Measurements from ENCODE around the gene FAM43A. TPM values are rescaled to one million over a fixed set of nuclear protein-coding genes. Genes with fewer than 3 reads are reported as not detected.

FAM43A gene
- total RNA-seq, 2 experiments from 2014 or later = 3.3 to 3.9 TPM

DNA sequence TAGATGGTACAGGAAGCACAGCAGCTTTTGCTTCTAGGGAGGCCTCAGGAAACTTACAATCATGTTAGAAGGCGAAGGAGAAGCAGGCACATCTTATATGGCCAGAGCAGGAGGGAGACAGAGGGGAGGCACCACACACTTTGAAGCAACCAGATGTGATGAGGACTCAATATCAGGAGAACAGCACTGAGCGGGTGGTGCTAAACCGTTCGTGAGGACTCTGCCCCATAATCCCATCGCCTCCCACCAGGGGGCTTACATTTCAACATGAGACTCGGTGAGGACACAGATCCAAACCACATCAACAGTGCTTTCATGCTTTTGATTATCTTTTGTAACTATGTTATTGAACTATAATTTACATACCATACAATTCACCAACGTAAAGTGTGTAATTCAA, 44.9 kb upstream of the FAM43A start:
- H3K4me1 Mint-ChIP-seq (ENCODE audit: low read depth) = peaks cover 6% of the 10 kb centered on the region
- H3K9me3 Mint-ChIP-seq = no peaks in the 10 kb centered on the region
- TF ChIP-seq, protein P1, sequence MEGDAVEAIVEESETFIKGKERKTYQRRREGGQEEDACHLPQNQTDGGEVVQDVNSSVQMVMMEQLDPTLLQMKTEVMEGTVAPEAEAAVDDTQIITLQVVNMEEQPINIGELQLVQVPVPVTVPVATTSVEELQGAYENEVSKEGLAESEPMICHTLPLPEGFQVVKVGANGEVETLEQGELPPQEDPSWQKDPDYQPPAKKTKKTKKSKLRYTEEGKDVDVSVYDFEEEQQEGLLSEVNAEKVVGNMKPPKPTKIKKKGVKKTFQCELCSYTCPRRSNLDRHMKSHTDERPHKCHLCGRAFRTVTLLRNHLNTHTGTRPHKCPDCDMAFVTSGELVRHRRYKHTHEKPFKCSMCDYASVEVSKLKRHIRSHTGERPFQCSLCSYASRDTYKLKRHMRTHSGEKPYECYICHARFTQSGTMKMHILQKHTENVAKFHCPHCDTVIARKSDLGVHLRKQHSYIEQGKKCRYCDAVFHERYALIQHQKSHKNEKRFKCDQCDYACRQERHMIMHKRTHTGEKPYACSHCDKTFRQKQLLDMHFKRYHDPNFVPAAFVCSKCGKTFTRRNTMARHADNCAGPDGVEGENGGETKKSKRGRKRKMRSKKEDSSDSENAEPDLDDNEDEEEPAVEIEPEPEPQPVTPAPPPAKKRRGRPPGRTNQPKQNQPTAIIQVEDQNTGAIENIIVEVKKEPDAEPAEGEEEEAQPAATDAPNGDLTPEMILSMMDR (IDR thresholded peaks at IDR 0.05) = peak; percentile 57
- POLR2A ChIA-PET = no interaction called here
- peaks cover 38% of the 10 kb centered on the region for H3K36me3 Mint-ChIP-seq (ENCODE audit: low read depth)
- ATAC-seq = peak; percentile 86
- no peaks in the 10 kb centered on the region for H3K27me3 Mint-ChIP-seq
- intact Hi-C loops (cut with micrococcal nuclease) = no loop called here
- CTCF ChIA-PET = interaction anchor here (1.2 to 1.7 kb wide), 2 partner anchors 20 to 42 kb away, joined by 4 to 5 read pairs; no protein-coding TSS in a partner anchor
- no peak overlapping the region for H3K27ac Mint-ChIP-seq
- peak; percentile 61 for DNase-seq
- no peak overlapping the region for H3K4me3 Mint-ChIP-seq

DNA sequence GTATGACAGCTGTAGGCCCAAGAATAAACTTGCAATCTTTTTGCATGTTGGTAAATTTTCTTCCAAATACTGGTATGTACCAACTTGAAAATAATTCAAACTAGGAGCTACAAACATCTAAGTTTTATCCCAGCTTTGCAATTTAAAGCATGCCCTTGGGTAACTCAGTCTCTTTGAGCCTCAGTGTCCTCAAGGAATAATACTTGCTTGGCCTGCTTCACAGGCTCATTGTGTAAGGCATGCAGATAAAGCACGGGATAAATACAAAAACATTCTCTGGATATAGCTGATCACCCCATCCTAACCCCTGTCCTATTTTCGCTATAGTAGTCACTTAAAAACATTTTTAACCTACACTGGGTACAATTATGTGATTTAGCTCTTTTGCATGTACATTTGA, 42.9 kb upstream of the FAM43A start:
- intact Hi-C loops (cut with micrococcal nuclease) = no loop called here
- DNase-seq (no peak), ATAC-seq (no peak)
- TF ChIP-seq, protein P1 (IDR thresholded peaks at IDR 0.05) = no peak
- H3K27me3 Mint-ChIP-seq = no peaks in the 10 kb centered on the region
- H3K9me3 Mint-ChIP-seq = no peaks in the 10 kb centered on the region
- H3K4me1 Mint-ChIP-seq (ENCODE audit: low read depth) = peaks cover 6% of the 10 kb centered on the region
- CTCF ChIA-PET = interaction anchor here (0.8 to 1.6 kb wide), 5 partner anchors 9 to 76 kb away, joined by 3 to 8 read pairs (median 5); partner anchors contain the start of genes LSG1 and TMEM44
- POLR2A ChIA-PET = interaction anchor here (0.6 to 1.8 kb wide), 2 partner anchors 10 to 257 kb away, joined by 3 to 5 read pairs; no protein-coding TSS in a partner anchor
- H3K36me3 Mint-ChIP-seq (ENCODE audit: low read depth) = peaks cover 45% of the 10 kb centered on the region
- no peak overlapping the region for H3K27ac Mint-ChIP-seq
- H3K4me3 Mint-ChIP-seq = no peak overlapping the region

DNA sequence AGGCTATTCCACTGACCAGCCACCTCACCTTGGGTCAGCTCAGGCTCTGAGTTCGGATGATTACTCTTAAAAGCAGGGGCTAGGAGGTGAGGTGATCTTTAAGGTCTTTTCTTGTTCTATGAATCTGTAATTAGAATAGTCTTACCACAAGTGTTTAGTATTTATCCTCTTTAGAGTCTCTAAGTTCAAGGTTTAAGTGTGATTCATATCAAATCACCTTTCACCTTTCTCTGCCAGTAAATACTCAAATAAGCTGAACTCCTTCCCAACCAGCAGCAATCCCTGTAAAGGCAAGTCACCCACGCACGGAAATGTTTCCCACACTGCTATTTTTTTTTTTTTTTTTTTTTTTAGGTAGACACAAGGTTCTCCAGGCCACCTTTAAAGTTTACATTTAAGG, 37.9 kb upstream of the FAM43A start:
- DNase-seq = no peak
- TF ChIP-seq, protein P1 (IDR thresholded peaks at IDR 0.05) = no peak
- intact Hi-C loops (cut with micrococcal nuclease) = no loop called here
- Mint-ChIP-seq H3K27me3 (no peaks in the 10 kb centered on the region), H3K4me1 (ENCODE audit: low read depth) (no peaks in the 10 kb centered on the region), H3K27ac (no peak overlapping the region), H3K4me3 (no peak overlapping the region), H3K36me3 (ENCODE audit: low read depth) (peaks cover 55% of the 10 kb centered on the region), H3K9me3 (no peaks in the 10 kb centered on the region)
- no peak for ATAC-seq
- ChIA-PET POLR2A (interaction anchor here (0.6 kb wide), 1 partner anchor 24 kb away, joined by 3 read pairs; the partner anchor contains the start of gene LSG1), CTCF (interaction anchor here (1.2 to 1.5 kb wide), 5 partner anchors 9 to 304 kb away, joined by 3 to 7 read pairs (median 3); partner anchors contain the start of gene LSG1)

DNA sequence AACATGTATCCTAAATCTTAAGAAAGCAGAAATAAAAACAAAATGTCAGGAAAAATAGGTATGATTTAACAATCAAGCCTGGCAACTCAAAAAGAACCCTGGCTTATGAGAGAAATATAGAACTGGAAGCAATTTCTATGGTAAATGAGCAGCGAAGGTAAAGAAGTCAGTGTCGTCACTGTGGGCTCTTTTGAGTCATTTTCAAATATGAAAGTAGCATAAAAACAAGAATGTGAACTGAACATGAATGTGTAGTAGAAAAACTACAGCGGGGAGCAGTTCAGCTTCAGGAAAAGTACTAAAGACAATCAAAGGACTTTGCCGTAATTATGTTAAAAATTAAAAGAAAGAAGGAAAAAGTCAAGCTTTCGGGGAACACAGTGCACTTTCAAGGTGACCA, 31.2 kb upstream of the FAM43A start:
- H3K4me1 Mint-ChIP-seq (ENCODE audit: low read depth) = peaks cover 15% of the 10 kb centered on the region
- ATAC-seq (peak; percentile 67), DNase-seq (no peak)
- POLR2A ChIA-PET = interaction anchor here (1.6 kb wide), 1 partner anchor 15 kb away, joined by 6 read pairs; no protein-coding TSS in a partner anchor
- H3K36me3 Mint-ChIP-seq (ENCODE audit: low read depth) = peaks cover 69% of the 10 kb centered on the region
- CTCF ChIA-PET = interaction anchor here (1.5 kb wide), 1 partner anchor 18 kb away, joined by 3 read pairs; the partner anchor contains the start of gene LSG1
- intact Hi-C loops (cut with micrococcal nuclease) = no loop called here
- H3K4me3 Mint-ChIP-seq = no peak overlapping the region
- TF ChIP-seq, protein P1 (IDR thresholded peaks at IDR 0.05) = no peak
- peak overlapping the region; percentile 73 for H3K27ac Mint-ChIP-seq
- no peaks in the 10 kb centered on the region for H3K27me3 Mint-ChIP-seq
- H3K9me3 Mint-ChIP-seq = no peaks in the 10 kb centered on the region

DNA sequence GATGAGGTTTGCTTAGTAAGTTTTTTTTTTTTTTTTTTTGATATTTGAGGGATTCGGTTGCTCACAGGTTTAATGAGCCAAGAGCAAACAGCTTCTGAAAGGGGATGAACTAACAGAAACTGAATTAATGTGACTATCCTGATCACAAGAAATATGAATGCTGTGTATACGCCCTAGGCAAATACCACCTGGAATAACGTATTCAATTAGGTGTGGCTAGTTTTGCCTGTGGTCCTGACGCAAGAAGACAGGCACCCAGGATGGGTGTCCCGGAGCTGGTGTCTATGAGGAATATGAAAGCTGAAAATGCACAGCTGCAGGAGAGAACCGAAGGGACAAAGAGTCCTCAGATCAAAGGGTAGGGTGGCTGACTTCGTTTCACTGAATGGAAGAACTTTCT, 28.2 kb upstream of the FAM43A start:
- H3K4me3 Mint-ChIP-seq = no peak overlapping the region
- intact Hi-C loops (cut with micrococcal nuclease) = no loop called here
- POLR2A ChIA-PET = no interaction called here
- CTCF ChIA-PET = interaction anchor here (1.2 to 6.4 kb wide), 2 partner anchors 9 to 14 kb away, joined by 3 to 64 read pairs; partner anchors contain the start of gene LSG1
- no peaks in the 10 kb centered on the region for H3K9me3 Mint-ChIP-seq
- TF ChIP-seq, protein P1 (IDR thresholded peaks at IDR 0.05) = no peak
- H3K27me3 Mint-ChIP-seq = no peaks in the 10 kb centered on the region
- no peak for DNase-seq
- no peak for ATAC-seq
- H3K36me3 Mint-ChIP-seq (ENCODE audit: low read depth) = peaks cover 52% of the 10 kb centered on the region
- H3K27ac Mint-ChIP-seq = no peak overlapping the region
- peaks cover 24% of the 10 kb centered on the region for H3K4me1 Mint-ChIP-seq (ENCODE audit: low read depth)
